Lower lobe of right lung (tissue), 2 donors: ENCODE data around the gene CCDC83. TPM values are rescaled to one million over a fixed set of nuclear protein-coding genes. Genes with fewer than 3 reads are reported as not detected.

Experiments used
- ATAC-seq, 2 donors: fragments of 200-7000 bp; cut with Tn5 transposase; one replicate each; pipeline ENCODE4 v1.9.1; 2020 to 2022; ENCODE audit warnings: mild to moderate bottlenecking in 2 of 2, moderate library complexity in 2 of 2
- DNase-seq: peaks from one replicate; pipeline ENCODE4 v3.0.0-alpha.2; 2020
- H3K27ac ChIP-seq: fragments of 200-600 bp; one replicate; pipeline ENCODE4 v1.8.0; 2022
- H3K27me3 ChIP-seq: fragments of 200-600 bp; one replicate; pipeline ENCODE4 v1.8.0; 2022; ENCODE audit warnings: low read depth
- H3K36me3 ChIP-seq: fragments of 200-600 bp; one replicate; pipeline ENCODE4 v1.8.0; 2022; ENCODE audit warnings: mild to moderate bottlenecking
- H3K4me1 ChIP-seq: fragments of 200-600 bp; one replicate; pipeline ENCODE4 v1.8.0; 2022
- H3K4me3 ChIP-seq: fragments of 200-600 bp; one replicate; pipeline ENCODE4 v1.8.0; 2022; ENCODE audit warnings: mild to moderate bottlenecking
- H3K9me3 ChIP-seq: fragments of 200-600 bp; one replicate; pipeline ENCODE4 v1.8.0; 2022
- CTCF ChIP-seq: fragments of 200-600 bp; IDR thresholded peaks from one replicate; pipeline ENCODE4 v1.8.0; 2022; ENCODE audit warnings: antibody characterized with exemption, mild to moderate bottlenecking
- intact Hi-C: fragments of 100-400 bp; cut with DNase I; formaldehyde crosslinking; loops from one replicate; pipeline ENCODE4 v1.11.0; 2022
- total RNA-seq: library from RNA; stranded (reverse); fragmentation: NEBNext Ultra II Directional; extraction: Animal tissue kit (Norgen Biotek cat#: 25700); gene quantifications from one replicate; pipeline ENCODE4 v1.2.1, GENCODE V29; 2021
- donor health status: DM: no; HTN: yes; CAD: no; lungs with severe emphysema.

Gene CCDC83
- total RNA-seq, 1 donor from 2014 or later, result not detected

DNA sequence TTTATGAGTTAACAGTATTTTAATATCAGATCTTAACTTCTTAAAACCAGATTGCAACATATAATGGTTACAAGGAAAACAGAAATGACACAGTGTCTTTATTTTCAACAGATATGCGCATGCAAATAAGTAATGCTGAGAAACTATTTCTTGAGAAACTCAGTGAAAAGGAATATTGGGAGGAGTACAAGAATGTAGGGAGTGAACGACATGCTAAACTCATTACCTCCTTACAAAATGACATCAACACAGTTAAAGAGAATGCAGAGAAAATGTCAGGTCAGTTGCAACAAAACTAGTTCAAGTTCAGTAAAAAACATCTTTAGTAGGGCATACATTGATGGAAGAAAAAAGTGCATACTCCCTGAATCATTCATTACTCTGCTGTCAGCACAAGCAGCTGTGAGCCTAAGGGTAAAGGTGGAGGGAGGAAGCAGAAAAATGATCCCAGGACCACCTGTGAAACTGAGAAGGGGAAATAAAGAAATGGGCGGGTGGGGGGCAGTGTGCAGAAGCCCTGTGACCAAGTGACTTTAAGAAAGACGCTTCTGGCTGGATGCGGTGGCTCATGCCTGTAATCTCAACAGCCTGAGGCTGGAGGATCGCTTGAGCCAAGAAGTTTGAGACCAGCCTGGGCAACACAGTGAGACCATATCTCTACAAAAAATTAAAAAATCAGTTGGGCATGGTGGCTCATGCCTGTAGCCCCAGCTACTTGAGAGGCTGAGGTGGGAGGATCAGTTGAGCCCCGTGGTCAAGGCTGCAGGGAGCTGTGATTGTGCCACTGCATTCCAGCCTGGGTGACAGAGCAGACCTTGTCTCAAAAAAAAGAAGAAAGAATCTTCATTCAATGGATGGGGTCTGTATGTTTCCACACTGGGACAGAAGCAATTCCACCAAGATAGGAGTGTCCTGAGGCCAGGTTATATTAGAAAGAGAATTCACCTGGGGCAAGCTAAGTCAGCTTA, 31.2 kb downstream of the CCDC83 start:
- no peak for ATAC-seq
- H3K4me3 ChIP-seq, result no peak overlapping the region

DNA sequence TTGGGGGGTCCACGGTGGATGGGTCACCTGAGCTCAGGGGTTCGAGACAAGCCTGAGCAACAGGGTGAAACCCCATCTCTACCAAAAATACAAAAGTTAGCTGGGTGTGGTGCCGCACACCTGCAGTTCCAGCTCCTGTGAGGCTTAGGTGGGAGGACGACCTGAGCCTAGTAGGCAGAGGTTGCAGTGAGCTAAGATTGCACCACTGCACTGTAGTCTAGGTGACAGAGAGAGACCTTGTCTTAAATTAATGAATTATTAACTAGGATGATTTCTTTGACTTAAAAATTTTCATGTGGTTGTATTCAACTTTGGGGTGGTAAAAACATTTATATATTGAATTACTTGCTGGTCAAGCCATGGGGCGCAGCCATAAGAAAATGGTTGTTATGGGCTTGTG, 33.9 kb downstream of the CCDC83 start:
- no peak for TF ChIP-seq CTCF
- DNase-seq (no peak), ATAC-seq (no peak)
- Histone ChIP-seq H3K27ac (no peak overlapping the region), H3K4me1 (no peaks in the 10 kb centered on the region), H3K9me3 (no peaks in the 10 kb centered on the region), H3K36me3 (no peaks in the 10 kb centered on the region), H3K4me3 (no peak overlapping the region), H3K27me3 (no peaks in the 10 kb centered on the region)
- intact Hi-C loops, result no loop called here

More for the DNA sequence above, 31.2 kb downstream of the CCDC83 start:
- no peaks in the 10 kb centered on the region for H3K27me3 ChIP-seq
- no peak overlapping the region for H3K27ac ChIP-seq
- H3K9me3 ChIP-seq, result no peaks in the 10 kb centered on the region
- H3K4me1 ChIP-seq, result no peaks in the 10 kb centered on the region
- no peaks in the 10 kb centered on the region for H3K36me3 ChIP-seq
- intact Hi-C loops, result no loop called here
- no peak for DNase-seq
- no peak for TF ChIP-seq CTCF

DNA sequence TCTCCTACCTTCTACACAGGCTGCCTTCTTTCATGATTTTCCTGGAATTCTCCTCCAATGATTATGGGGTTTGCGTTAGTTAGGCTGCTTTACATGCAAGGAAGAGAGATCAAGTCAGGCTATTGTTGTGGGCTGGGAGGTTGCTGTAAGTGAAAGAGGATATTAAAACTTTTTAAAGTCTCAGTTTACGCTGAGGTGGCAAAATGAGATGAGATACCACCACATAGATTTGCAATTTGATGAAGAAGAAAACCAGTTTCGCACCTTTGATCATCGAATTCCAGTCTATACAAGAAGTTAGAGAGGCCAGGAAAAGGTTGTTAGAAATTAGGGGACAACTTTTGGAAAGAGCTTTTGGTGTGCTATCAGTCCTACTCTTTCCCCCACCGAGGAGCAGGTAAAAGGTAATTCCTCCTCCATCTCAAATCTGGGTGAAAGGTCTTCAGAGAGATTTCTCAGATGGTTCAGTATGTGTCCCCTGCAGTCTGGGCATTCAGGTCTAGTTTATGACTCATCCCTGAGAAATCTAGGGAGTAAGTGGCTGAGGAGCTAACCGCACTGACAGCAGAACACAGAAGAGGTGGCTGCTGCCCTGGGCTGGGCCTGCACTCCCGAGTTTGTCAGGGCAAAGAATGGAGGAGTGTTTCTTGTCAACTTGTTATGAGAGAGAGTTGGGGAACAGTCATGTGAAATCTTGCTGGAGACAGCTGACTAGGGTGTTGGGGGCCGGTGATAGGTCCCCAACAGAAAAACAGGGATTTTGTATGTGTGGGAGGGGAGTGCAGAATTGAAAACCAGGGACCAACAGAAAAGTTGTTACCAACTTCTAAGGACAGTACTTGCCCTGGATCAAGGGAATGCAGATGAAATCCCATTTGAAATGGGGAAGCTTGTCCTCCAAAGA, 34.7 kb downstream of the CCDC83 start:
- Histone ChIP-seq H3K27me3 (no peaks in the 10 kb centered on the region), H3K27ac (no peak overlapping the region), H3K36me3 (no peaks in the 10 kb centered on the region), H3K4me1 (no peaks in the 10 kb centered on the region), H3K9me3 (no peaks in the 10 kb centered on the region), H3K4me3 (no peak overlapping the region)
- ATAC-seq (peak; percentile 18 to 35), DNase-seq (no peak)
- intact Hi-C loops, result no loop called here
- TF ChIP-seq CTCF, result no peak

- no peaks in the 10 kb centered on the region for H3K27me3 ChIP-seq
- no peak for TF ChIP-seq CTCF
- ATAC-seq, result no peak
- H3K9me3 ChIP-seq, result no peaks in the 10 kb centered on the region
- intact Hi-C loops, result no loop called here
- H3K27ac ChIP-seq, result no peak overlapping the region
- no peak overlapping the region for H3K4me3 ChIP-seq
- no peaks in the 10 kb centered on the region for H3K36me3 ChIP-seq
- no peaks in the 10 kb centered on the region for H3K4me1 ChIP-seq
- no peak for DNase-seq
Observed at GRCh38 chr11:85893395-85893794, 38.2 kb downstream of the CCDC83 start.

GRCh38 chr11:85896876-85897275, 41.7 kb downstream of the CCDC83 start:
- intact Hi-C loops, result no loop called here
- H3K27me3 ChIP-seq, result no peaks in the 10 kb centered on the region
- H3K4me1 ChIP-seq, result no peaks in the 10 kb centered on the region
- DNase-seq (no peak), ATAC-seq (no peak)
- H3K9me3 ChIP-seq, result no peaks in the 10 kb centered on the region
- no peak overlapping the region for H3K27ac ChIP-seq
- no peak overlapping the region for H3K4me3 ChIP-seq
- no peaks in the 10 kb centered on the region for H3K36me3 ChIP-seq
- no peak for TF ChIP-seq CTCF
